HEK293 (cell line): ENCODE results near the gene BCCIP.

Experiments
- PATZ1 ChIP-seq: fragments of 450-650 bp; formaldehyde crosslinking; IDR thresholded peaks from 2 replicates; pipeline ENCODE4 v1.5.1; 2016; ENCODE audit warnings: missing biosample characterization, missing genetic modification characterization
- REST ChIP-seq: fragments of 450-650 bp; formaldehyde crosslinking; IDR thresholded peaks from 2 replicates; pipeline ENCODE4 v1.5.1; 2016; ENCODE audit warnings: missing biosample characterization, missing genetic modification characterization
- YY2 ChIP-seq: fragments of 450-650 bp; formaldehyde crosslinking; IDR thresholded peaks from 2 replicates; pipeline ENCODE4 v1.5.1; 2016; ENCODE audit warnings: missing biosample characterization, missing genetic modification characterization
- ZBTB49 ChIP-seq: fragments of 450-650 bp; formaldehyde crosslinking; IDR thresholded peaks from 2 replicates; pipeline ENCODE4 v1.5.1; 2016; ENCODE audit warnings: missing biosample characterization, missing genetic modification characterization, low read depth
- ZFP37 ChIP-seq: fragments of 450-650 bp; formaldehyde crosslinking; IDR thresholded peaks from 2 replicates; pipeline ENCODE4 v1.5.1; 2016; ENCODE audit warnings: missing biosample characterization, missing genetic modification characterization
- ZNF146 ChIP-seq: fragments of 450-650 bp; formaldehyde crosslinking; IDR thresholded peaks from 2 replicates; pipeline ENCODE4 v1.5.1; 2016; ENCODE audit warnings: missing biosample characterization, missing genetic modification characterization
- ZNF311 ChIP-seq: fragments of 450-650 bp; formaldehyde crosslinking; IDR thresholded peaks from 2 replicates; pipeline ENCODE4 v1.5.1; 2017; ENCODE audit warnings: missing biosample characterization, missing genetic modification characterization, borderline replicate concordance
- TF ChIP-seq, protein P1 (sequence below): fragments of 450-650 bp; formaldehyde crosslinking; IDR thresholded peaks from 2 replicates; pipeline ENCODE4 v1.5.1; 2016; ENCODE audit warnings: missing biosample characterization, missing genetic modification characterization

- no peak for TF ChIP-seq ZBTB49 (tag by site-specific recombination)
- TF ChIP-seq REST (tag by site-specific recombination) = no peak
- TF ChIP-seq, protein P1, sequence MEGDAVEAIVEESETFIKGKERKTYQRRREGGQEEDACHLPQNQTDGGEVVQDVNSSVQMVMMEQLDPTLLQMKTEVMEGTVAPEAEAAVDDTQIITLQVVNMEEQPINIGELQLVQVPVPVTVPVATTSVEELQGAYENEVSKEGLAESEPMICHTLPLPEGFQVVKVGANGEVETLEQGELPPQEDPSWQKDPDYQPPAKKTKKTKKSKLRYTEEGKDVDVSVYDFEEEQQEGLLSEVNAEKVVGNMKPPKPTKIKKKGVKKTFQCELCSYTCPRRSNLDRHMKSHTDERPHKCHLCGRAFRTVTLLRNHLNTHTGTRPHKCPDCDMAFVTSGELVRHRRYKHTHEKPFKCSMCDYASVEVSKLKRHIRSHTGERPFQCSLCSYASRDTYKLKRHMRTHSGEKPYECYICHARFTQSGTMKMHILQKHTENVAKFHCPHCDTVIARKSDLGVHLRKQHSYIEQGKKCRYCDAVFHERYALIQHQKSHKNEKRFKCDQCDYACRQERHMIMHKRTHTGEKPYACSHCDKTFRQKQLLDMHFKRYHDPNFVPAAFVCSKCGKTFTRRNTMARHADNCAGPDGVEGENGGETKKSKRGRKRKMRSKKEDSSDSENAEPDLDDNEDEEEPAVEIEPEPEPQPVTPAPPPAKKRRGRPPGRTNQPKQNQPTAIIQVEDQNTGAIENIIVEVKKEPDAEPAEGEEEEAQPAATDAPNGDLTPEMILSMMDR = no peak
- TF ChIP-seq ZNF311 = no peak
- no peak for TF ChIP-seq PATZ1 (tag by site-specific recombination)
- no peak for TF ChIP-seq ZFP37 (tag by site-specific recombination)
- no peak for TF ChIP-seq YY2 (tag by site-specific recombination)
- no peak for TF ChIP-seq ZNF146
These were observed 27.7 kb downstream of the BCCIP start for GRCh38 chr10:125850766-125851731.
